ENCODE measurements around the gene SMC5.

DNA sequence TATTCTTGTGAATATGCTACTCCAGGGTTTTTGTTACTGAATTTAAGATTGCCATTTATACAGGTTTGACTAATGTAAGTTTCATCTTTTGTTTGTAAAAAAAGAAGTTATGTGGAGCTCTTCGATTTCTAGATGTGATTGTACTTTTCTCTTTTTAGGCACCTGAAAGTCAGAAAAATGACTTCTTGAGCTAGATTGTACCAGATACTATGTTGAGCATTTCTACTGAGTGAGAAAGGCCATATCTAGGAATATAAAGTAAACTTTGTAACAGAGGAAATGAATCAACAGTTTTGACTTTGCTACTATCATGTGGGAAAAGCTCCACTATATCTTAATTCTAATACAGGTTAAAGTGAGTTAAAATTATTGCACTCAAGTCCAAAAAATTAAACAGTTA, 25.1 kb downstream of the SMC5 start:
- TF ChIP-seq RARB (CRISPR knock-in tag; IDR thresholded peaks at IDR 0.05) (no peak), ZC3H10 (CRISPR knock-in tag; IDR thresholded peaks at IDR 0.05) (no peak), SNAI2 (CRISPR knock-in tag; IDR thresholded peaks at IDR 0.05) (no peak)
- TF ChIP-seq, protein P1, sequence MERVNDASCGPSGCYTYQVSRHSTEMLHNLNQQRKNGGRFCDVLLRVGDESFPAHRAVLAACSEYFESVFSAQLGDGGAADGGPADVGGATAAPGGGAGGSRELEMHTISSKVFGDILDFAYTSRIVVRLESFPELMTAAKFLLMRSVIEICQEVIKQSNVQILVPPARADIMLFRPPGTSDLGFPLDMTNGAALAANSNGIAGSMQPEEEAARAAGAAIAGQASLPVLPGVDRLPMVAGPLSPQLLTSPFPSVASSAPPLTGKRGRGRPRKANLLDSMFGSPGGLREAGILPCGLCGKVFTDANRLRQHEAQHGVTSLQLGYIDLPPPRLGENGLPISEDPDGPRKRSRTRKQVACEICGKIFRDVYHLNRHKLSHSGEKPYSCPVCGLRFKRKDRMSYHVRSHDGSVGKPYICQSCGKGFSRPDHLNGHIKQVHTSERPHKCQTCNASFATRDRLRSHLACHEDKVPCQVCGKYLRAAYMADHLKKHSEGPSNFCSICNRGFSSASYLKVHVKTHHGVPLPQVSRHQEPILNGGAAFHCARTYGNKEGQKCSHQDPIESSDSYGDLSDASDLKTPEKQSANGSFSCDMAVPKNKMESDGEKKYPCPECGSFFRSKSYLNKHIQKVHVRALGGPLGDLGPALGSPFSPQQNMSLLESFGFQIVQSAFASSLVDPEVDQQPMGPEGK (CRISPR knock-in tag; IDR thresholded peaks at IDR 0.05; ENCODE audit: borderline replicate concordance) = no peak

Measured in SK-N-SH treated with all-trans-retinoic acid at 6 μM for 48 hours (cell line).